ENCODE measurements around the gene SCN5A. TPM values are rescaled to one million over a fixed set of nuclear protein-coding genes. Genes with fewer than 3 reads are reported as not detected.

Gene SCN5A
- polyA plus RNA-seq (ENCODE audit: insufficient read length), result 4.1 TPM

- peak; percentile 61 for DNase-seq
Observed at GRCh38 chr3:38649500-38650247, at the start of gene SCN5A. TSS of gene SCN5A (minus strand) at chr3:38649687. CDS start at chr3:38633307, 16,380 bp downstream.

GRCh38 chr3:38698760-38699159, 49.3 kb upstream of the SCN5A start:
- DNase-seq, result no peak

- no peak for DNase-seq
Observed at GRCh38 chr3:38698061-38698460, 48.6 kb upstream of the SCN5A start.

- DNase-seq, result no peak
Observed at GRCh38 chr3:38696034-38696433, 46.5 kb upstream of the SCN5A start.

GRCh38 chr3:38690185-38690584, 40.7 kb upstream of the SCN5A start:
- DNase-seq, result no peak

- no peak for DNase-seq
Observed at GRCh38 chr3:38689774-38690173, 40.3 kb upstream of the SCN5A start.

GRCh38 chr3:38689346-38689745, 39.9 kb upstream of the SCN5A start:
- DNase-seq, result no peak

GRCh38 chr3:38687321-38687720, 37.8 kb upstream of the SCN5A start:
- DNase-seq, result no peak

- no peak for DNase-seq
Observed at GRCh38 chr3:38684546-38684945, 35.1 kb upstream of the SCN5A start.

- no peak for DNase-seq
Observed at GRCh38 chr3:38669668-38670067, 20.2 kb upstream of the SCN5A start.

- no peak for DNase-seq
Observed at GRCh38 chr3:38662544-38662943, 13.1 kb upstream of the SCN5A start.

GRCh38 chr3:38658841-38659240, 9.4 kb upstream of the SCN5A start:
- no peak for DNase-seq

- DNase-seq, result no peak
Observed at GRCh38 chr3:38657369-38657768, 7.9 kb upstream of the SCN5A start.

GRCh38 chr3:38655708-38656300, 6.3 kb upstream of the SCN5A start:
- DNase-seq, result no peak

GRCh38 chr3:38653685-38654537, 4.4 kb upstream of the SCN5A start:
- DNase-seq, result no peak

GRCh38 chr3:38652934-38653333, 3.4 kb upstream of the SCN5A start:
- DNase-seq, result no peak

- DNase-seq, result peak; percentile 58
Observed at GRCh38 chr3:38651153-38651789, 1.8 kb upstream of the SCN5A start.

- DNase-seq, result no peak
Observed at GRCh38 chr3:38650248-38650951, 913 bp upstream of the SCN5A start.

GRCh38 chr3:38648659-38649499, 608 bp downstream of the SCN5A start:
- no peak for DNase-seq

- no peak for DNase-seq
Observed at GRCh38 chr3:38648024-38648658, 1.3 kb downstream of the SCN5A start.

Data from hindlimb muscle (tissue), 1 donor.